DND-41 (cell line): Measurements from ENCODE around the gene EVL.

Source experiments
- EZH2 ChIP-seq: IDR thresholded peaks from 3 replicates; pipeline ENCODE4 v1.6.1; 2012; ENCODE audit warnings: borderline replicate concordance, low read depth, mild to moderate bottlenecking, moderate library complexity, low read length, inconsistent platforms; ENCODE audit not compliant: severe bottlenecking
- TF ChIP-seq, protein P1 (sequence below): IDR thresholded peaks from 2 replicates; pipeline ENCODE4 v1.5.1; 2012; ENCODE audit warnings: borderline replicate concordance, low read length, moderate library complexity, mild to moderate bottlenecking; ENCODE audit not compliant: poor library complexity, severe bottlenecking; ENCODE audit errors: extremely low read depth

DNA sequence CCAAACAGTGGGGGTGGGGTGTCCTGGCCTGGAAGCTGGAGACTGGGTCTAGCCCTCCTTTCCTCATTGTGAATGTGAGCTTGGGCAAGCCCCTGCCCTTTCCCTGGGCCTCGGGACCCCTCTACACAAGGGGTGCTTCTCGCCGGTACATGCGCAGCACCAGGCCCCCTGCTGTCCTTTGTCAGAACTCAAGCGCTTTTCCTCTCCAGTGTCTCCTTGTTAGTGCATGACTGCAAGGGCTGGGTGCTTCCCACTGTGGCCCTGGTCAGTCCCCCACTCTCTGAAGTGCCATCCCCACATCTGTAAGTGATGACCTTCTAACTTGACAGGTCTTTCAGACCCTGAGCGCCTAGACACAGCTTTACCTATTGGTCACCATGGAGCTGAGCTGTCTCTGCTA is 50.0 kb downstream of the EVL start:
- TF ChIP-seq, protein P1, sequence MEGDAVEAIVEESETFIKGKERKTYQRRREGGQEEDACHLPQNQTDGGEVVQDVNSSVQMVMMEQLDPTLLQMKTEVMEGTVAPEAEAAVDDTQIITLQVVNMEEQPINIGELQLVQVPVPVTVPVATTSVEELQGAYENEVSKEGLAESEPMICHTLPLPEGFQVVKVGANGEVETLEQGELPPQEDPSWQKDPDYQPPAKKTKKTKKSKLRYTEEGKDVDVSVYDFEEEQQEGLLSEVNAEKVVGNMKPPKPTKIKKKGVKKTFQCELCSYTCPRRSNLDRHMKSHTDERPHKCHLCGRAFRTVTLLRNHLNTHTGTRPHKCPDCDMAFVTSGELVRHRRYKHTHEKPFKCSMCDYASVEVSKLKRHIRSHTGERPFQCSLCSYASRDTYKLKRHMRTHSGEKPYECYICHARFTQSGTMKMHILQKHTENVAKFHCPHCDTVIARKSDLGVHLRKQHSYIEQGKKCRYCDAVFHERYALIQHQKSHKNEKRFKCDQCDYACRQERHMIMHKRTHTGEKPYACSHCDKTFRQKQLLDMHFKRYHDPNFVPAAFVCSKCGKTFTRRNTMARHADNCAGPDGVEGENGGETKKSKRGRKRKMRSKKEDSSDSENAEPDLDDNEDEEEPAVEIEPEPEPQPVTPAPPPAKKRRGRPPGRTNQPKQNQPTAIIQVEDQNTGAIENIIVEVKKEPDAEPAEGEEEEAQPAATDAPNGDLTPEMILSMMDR = no peak
- no peak for TF ChIP-seq EZH2
